ENCODE data around the gene ANKRD60. TPM values are rescaled to one million over a fixed set of nuclear protein-coding genes. Genes with fewer than 3 reads are reported as not detected.

The ANKRD60 gene
- total RNA-seq, 3 donors from 2014 or later = not detected

DNA sequence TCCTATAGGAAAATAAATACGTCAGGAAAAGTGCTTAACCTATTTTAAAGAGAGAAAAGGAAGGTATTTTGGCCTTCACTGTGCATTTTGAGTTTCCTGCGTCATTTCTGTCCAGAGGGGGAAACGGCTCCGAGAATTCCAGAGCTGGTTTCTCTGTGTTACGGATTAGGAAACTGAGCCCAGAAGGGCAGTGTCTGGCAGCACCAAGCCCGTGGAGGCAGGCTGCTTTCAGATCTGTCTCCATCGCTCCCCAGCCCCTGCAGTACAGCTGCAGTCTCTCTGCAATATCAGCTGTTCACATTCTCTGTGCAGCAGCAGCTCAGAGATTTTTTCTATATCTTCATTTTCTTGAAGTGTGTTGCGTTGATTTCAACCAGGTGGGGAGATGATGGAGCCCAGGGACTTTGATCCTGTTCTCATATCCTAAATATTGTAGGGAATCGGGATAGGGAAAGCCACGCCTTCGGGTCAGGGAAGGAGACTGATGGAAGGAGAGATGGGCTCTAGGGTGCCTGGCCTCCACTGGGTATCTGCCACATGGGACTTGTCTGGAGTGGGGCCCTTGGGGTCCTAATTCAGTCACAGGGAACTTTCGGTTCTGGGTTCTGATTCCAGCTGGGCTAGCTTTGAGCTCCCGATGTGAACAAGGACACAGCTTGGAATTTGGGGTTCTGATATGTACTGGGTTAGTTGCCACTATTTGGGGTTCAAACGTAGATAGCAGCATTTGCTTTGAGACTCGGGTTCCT is 2.8 kb downstream of the ANKRD60 start:
- intact Hi-C loops (cut with DNase I, micrococcal nuclease) = no loop called here
- Histone ChIP-seq H3K36me3 (ENCODE audit: low read depth) (no peaks in the 10 kb centered on the region), H3K4me3 (no peak overlapping the region), H3K9me3 (no peaks in the 10 kb centered on the region), H3K4me1 (ENCODE audit: low read depth) (peaks cover 10% of the 10 kb centered on the region)
- ATAC-seq (no peak), DNase-seq (no peak)
- TF ChIP-seq, protein P1, sequence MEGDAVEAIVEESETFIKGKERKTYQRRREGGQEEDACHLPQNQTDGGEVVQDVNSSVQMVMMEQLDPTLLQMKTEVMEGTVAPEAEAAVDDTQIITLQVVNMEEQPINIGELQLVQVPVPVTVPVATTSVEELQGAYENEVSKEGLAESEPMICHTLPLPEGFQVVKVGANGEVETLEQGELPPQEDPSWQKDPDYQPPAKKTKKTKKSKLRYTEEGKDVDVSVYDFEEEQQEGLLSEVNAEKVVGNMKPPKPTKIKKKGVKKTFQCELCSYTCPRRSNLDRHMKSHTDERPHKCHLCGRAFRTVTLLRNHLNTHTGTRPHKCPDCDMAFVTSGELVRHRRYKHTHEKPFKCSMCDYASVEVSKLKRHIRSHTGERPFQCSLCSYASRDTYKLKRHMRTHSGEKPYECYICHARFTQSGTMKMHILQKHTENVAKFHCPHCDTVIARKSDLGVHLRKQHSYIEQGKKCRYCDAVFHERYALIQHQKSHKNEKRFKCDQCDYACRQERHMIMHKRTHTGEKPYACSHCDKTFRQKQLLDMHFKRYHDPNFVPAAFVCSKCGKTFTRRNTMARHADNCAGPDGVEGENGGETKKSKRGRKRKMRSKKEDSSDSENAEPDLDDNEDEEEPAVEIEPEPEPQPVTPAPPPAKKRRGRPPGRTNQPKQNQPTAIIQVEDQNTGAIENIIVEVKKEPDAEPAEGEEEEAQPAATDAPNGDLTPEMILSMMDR (IDR thresholded peaks at IDR 0.05) = no peak

GRCh38 chr20:58224974-58225373 is 3.5 kb downstream of the ANKRD60 start:
- Histone ChIP-seq H3K4me3 (no peak overlapping the region), H3K9me3 (no peaks in the 10 kb centered on the region), H3K36me3 (ENCODE audit: low read depth) (no peaks in the 10 kb centered on the region), H3K4me1 (ENCODE audit: low read depth) (peaks cover 10% of the 10 kb centered on the region)
- ATAC-seq (no peak), DNase-seq (no peak)
- TF ChIP-seq, protein P1 (IDR thresholded peaks at IDR 0.05) = no peak
- intact Hi-C loops (cut with DNase I, micrococcal nuclease) = no loop called here

- peak; percentile 38 for ATAC-seq
- no peak overlapping the region for H3K4me3 ChIP-seq
- H3K9me3 ChIP-seq = peaks cover 4% of the 10 kb centered on the region
- TF ChIP-seq, protein P1 (IDR thresholded peaks at IDR 0.05) = no peak
- peaks cover 10% of the 10 kb centered on the region for H3K4me1 ChIP-seq (ENCODE audit: low read depth)
- intact Hi-C loops (cut with DNase I, micrococcal nuclease) = no loop called here
- DNase-seq = no peak
- no peaks in the 10 kb centered on the region for H3K36me3 ChIP-seq (ENCODE audit: low read depth)
These were observed 4.4 kb downstream of the ANKRD60 start for GRCh38 chr20:58224097-58224496.

DNA sequence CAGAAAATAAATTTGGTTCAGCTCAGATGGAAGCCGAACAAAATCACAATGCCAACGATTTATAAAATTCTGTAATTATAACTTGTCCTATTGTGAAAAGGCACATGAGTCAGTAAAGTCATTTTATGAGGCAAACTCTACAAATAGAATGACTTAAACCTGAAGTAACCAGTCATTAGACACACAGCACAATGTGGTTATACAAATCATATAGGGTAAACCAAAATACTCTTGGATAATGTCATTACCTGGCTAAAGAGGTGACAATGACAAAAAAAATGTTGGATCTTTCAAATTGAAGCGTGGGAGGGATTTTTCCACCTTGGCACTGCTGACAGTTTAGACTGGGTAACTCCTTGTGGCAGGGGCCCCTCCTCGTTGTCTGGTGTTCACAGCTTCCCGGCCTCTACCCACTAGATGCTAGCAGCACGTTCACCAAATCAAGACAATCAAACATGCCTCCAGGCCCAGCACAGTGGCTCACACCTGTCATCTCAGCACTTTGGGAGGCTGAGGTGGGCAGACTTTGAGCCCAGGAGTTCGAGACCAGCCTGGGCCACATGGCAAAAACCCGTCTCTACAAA is 5.0 kb downstream of the ANKRD60 start:
- peaks cover 3% of the 10 kb centered on the region for H3K4me1 ChIP-seq (ENCODE audit: low read depth)
- H3K9me3 ChIP-seq = peaks cover 6% of the 10 kb centered on the region
- DNase-seq (no peak), ATAC-seq (no peak)
- no peaks in the 10 kb centered on the region for H3K36me3 ChIP-seq (ENCODE audit: low read depth)
- intact Hi-C loops (cut with DNase I, micrococcal nuclease) = no loop called here
- TF ChIP-seq, protein P1 (IDR thresholded peaks at IDR 0.05) = no peak
- H3K4me3 ChIP-seq = no peak overlapping the region

DNA sequence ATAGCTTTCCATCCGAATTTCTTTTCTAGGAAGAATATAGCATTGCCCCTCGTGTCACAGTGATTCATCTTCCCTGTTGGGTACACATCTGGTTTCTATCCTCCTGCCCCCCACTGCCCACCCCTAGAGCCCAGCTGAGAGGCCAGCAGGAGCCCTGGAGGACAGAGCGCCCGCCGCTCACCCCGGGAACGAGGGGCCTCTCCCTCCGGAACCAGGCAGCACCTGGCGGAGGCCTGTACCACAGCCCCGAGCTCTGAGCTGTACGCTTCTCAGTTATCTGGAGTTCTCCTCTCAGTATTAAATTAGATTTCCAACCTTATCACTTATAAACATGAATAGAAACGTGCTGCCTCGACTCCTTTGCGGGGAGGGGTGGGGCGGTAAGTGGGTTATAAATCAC is 6.0 kb downstream of the ANKRD60 start:
- peaks cover 6% of the 10 kb centered on the region for H3K9me3 ChIP-seq
- no peaks in the 10 kb centered on the region for H3K36me3 ChIP-seq (ENCODE audit: low read depth)
- H3K4me1 ChIP-seq (ENCODE audit: low read depth) = no peaks in the 10 kb centered on the region
- H3K4me3 ChIP-seq = no peak overlapping the region
- DNase-seq = no peak
- ATAC-seq = no peak
- intact Hi-C loops (cut with DNase I, micrococcal nuclease) = no loop called here
- TF ChIP-seq, protein P1 (IDR thresholded peaks at IDR 0.05) = no peak

Data from mucosa of descending colon (tissue), 3 donors.